Activated CD4-positive, alpha-beta T cell treated with anti-CD3 and anti-CD28 coated beads, Interleukin-2, amount 10 ng/mL, durations not matched to agents 7 days and 5 days (primary cell): ENCODE measurements around the gene OSBPL5. TPM values are rescaled to one million over a fixed set of nuclear protein-coding genes. Genes with fewer than 3 reads are reported as not detected.
A peak's percentile ranks its signal among the peaks of the same experiment; 100 is the strongest.

Experiments
- CTCF ChIA-PET: fragments of 350-600 bp; sonication (Branson Sonifier 250); formaldehyde crosslinking; loops from one replicate; lab custom pipeline; 2021; ENCODE audit warnings: antibody characterized with exemption; lab: Charles Lee
- POLR2A ChIA-PET: fragments of 350-600 bp; sonication (Branson Sonifier 250); formaldehyde crosslinking; loops from one replicate; lab custom pipeline; 2021; ENCODE audit warnings: antibody characterized with exemption; lab: Charles Lee
- DNase-seq: peaks from one replicate; pipeline ENCODE4 v3.0.0-alpha.2; 2020
- H3K27ac Mint-ChIP-seq: one replicate; pipeline ENCODE4 v1.8.0; 2021; ENCODE audit warnings: mild to moderate bottlenecking, moderate library complexity, mixed read lengths
- H3K27me3 Mint-ChIP-seq: one replicate; pipeline ENCODE4 v1.8.0; 2021; ENCODE audit warnings: mixed read lengths
- H3K36me3 Mint-ChIP-seq: one replicate; pipeline ENCODE4 v1.8.0; 2021; ENCODE audit warnings: low read depth, mixed read lengths
- H3K4me1 Mint-ChIP-seq: one replicate; pipeline ENCODE4 v1.8.0; 2021; ENCODE audit warnings: mixed read lengths
- H3K4me3 Mint-ChIP-seq: one replicate; pipeline ENCODE4 v1.8.0; 2021; ENCODE audit warnings: mild to moderate bottlenecking, moderate library complexity, mixed read lengths
- H3K9me3 Mint-ChIP-seq: one replicate; pipeline ENCODE4 v1.8.0; 2021; ENCODE audit warnings: mixed read lengths
- total RNA-seq, 2 experiments: library from RNA; stranded (reverse); gene quantifications; one replicate each; pipeline ENCODE4 v1.2.3, GENCODE V29; 2021

Gene OSBPL5
- total RNA-seq, 2 experiments from 2014 or later: 9.6 to 12.0 TPM

DNA sequence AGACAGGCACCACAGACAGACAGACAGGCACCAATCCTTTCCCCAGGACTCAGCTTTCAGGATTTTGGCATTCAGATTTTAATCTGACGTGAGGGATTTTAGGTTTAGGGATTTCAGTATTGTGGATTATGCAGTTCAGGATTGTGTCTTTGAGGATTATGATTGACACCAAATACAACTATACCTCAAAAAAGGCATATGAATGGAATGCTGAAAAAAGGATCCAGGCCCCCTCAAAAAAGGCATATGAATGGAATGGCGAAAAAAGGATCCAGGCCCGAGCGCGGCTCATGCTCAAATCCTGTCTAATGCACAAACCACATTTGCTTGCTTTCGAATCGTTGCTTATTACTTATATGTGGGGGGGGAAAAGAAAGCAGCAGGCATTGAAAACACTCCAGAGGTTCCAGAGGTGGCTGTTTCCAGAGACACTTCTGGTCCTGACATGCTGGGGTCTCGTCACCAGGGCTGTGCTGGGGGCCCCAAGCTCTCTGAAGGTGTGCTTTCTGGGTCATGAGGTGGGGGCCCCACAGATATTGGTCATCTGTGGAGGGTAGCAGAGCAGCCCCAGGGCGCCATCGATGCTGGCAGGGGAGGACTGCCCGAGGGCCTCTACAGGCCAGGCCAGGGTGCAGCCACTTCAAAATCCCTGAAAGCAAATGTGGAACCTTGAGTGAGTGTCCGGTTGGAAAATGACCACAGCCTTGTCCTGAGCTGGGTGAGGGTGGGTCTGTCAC, 16.8 kb upstream of the OSBPL5 start:
- no peak for DNase-seq
- Mint-ChIP-seq H3K9me3 (peaks cover under 1% of the 10 kb centered on the region), H3K27me3 (peaks cover 5% of the 10 kb centered on the region), H3K27ac (no peak overlapping the region), H3K4me3 (no peak overlapping the region), H3K36me3 (no peaks in the 10 kb centered on the region), H3K4me1 (no peaks in the 10 kb centered on the region)
- CTCF ChIA-PET: interaction anchor here (0.8 to 1.0 kb wide), 2 partner anchors 11 to 93 kb away, joined by 3 read pairs; no protein-coding TSS in a partner anchor
- POLR2A ChIA-PET: no interaction called here

DNA sequence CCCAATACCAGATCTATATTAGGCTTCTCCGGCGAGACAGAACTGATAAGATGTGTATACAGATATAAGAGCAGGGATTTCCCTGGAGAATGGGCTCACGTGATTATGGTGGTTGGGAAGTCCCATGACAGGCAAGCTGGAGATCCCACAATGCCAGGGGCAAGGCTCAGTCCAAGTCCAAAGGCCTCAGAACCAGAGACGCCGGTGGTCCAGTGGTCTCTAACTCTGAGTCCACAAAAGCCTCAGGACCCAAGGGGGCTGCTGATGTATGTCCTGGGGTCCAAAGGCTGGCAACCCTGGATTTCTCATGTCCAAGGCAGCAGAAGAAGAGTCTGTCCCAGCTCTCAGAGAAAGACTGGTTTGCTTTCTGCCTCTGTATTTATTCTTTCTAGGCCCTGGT, 15.8 kb upstream of the OSBPL5 start:
- Mint-ChIP-seq H3K4me3 (no peak overlapping the region), H3K4me1 (no peaks in the 10 kb centered on the region), H3K36me3 (no peaks in the 10 kb centered on the region), H3K9me3 (peaks cover 10% of the 10 kb centered on the region), H3K27ac (no peak overlapping the region), H3K27me3 (peaks cover 9% of the 10 kb centered on the region)
- DNase-seq: no peak
- CTCF ChIA-PET: interaction anchor here (0.8 kb wide), 1 partner anchor 12 kb away, joined by 3 read pairs; no protein-coding TSS in a partner anchor
- POLR2A ChIA-PET: interaction anchor here (0.7 kb wide), 1 partner anchor 30 kb away, joined by 3 read pairs; no protein-coding TSS in a partner anchor

DNA sequence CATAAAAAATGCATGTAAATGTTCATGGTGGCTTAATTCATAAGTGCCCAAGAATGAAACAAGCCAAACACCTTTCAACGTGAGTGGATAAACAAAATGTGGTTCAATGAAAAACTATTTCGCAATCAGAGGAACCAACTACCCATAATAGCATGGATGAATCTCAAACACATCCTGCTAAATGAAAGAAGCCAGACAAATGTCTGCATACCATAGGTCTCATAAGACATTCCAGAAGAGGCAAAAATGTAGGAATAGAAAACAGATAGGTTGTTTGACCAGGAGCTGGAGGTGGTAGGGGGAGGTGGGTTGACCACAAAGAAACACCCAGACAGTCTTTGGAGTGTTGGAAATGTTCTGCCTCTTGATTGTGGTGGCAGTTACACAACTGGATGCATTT, 13.2 kb upstream of the OSBPL5 start:
- POLR2A ChIA-PET: no interaction called here
- no peak for DNase-seq
- no peaks in the 10 kb centered on the region for H3K4me1 Mint-ChIP-seq
- CTCF ChIA-PET: no interaction called here
- H3K9me3 Mint-ChIP-seq: peaks cover 15% of the 10 kb centered on the region
- peaks cover 3% of the 10 kb centered on the region for H3K36me3 Mint-ChIP-seq
- no peak overlapping the region for H3K4me3 Mint-ChIP-seq
- H3K27me3 Mint-ChIP-seq: peaks cover 11% of the 10 kb centered on the region
- H3K27ac Mint-ChIP-seq: no peak overlapping the region

DNA sequence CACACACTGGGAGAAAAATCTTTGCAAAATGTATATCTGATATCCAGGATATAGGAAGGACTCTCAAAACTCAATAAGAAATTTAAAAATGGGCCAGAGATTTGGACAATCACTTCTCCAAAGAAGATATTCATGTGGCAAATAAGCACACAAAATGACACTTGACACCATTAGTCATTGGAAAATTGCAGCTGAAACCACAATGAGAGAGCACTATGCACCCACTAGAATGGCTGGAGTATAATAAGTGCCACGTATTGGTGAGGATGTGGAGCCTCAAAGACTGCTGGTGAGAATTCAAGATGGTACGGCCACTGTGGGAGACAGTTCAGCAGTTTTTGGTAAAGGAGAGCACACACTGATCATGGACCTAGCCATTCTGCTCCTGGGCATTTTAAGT, 12.8 kb upstream of the OSBPL5 start:
- Mint-ChIP-seq H3K4me1 (no peaks in the 10 kb centered on the region), H3K9me3 (peaks cover 15% of the 10 kb centered on the region), H3K4me3 (no peak overlapping the region), H3K36me3 (peaks cover 3% of the 10 kb centered on the region), H3K27ac (no peak overlapping the region), H3K27me3 (peaks cover 11% of the 10 kb centered on the region)
- no peak for DNase-seq
- ChIA-PET CTCF (no interaction called here), POLR2A (no interaction called here)

DNA sequence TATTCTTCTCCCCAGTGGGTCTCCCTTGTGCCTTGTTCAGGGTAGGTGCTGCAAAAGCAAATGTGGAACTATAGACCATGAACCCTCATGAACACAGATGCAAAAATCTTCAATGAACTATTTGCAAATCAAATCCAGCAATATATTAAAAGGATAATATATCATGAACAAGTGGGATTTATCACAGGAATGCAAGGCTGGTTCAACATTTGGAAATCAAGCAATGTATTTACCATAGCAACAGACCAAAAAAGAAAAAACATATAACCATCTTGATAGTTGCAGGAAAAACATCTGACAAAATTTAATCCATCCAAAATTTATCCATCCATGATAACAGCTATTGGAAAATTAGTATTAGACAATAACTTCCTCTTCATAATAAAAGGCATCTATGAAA, 11.4 kb upstream of the OSBPL5 start:
- Mint-ChIP-seq H3K27ac (no peak overlapping the region), H3K4me1 (peaks cover 2% of the 10 kb centered on the region), H3K27me3 (peaks cover 14% of the 10 kb centered on the region), H3K36me3 (peaks cover 3% of the 10 kb centered on the region), H3K9me3 (peaks cover 15% of the 10 kb centered on the region), H3K4me3 (no peak overlapping the region)
- POLR2A ChIA-PET: no interaction called here
- DNase-seq: no peak
- CTCF ChIA-PET: no interaction called here

DNA sequence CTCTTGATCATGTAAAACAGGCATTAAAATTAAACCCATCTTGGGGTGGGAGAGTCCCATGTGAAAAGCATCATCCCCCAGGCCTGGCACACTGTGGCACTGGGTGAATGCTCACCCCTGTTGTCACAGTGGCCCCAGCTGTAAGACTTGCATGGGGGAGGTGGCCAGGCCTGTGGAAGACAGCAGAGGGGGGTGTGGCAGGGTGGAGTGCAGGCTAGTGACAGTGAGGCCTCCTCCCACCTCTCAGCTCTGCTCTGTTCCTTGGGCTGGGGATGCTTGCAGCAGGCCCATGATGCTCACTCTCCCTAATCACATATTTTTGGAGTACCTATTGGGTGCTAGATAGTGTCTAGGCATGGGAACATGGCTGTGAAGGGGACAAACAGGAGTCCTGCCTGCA, 10.1 kb upstream of the OSBPL5 start:
- POLR2A ChIA-PET: no interaction called here
- peaks cover 2% of the 10 kb centered on the region for H3K4me1 Mint-ChIP-seq
- DNase-seq: no peak

DNA sequence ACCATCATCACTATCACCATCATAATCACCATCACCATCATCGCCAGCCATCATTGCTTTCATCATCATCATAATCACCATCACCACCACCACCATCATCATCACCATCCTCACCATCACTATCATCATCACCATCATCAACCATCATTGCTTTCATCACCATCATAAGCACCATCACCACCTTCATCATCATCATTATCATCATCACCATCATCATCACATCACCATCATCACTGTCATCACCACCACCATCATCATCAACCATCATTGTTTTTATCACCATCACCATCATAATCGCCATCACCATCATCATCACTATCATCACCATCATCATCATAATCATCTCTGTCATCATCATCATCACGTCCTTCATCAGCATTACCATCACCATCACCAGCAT, 9.3 kb upstream of the OSBPL5 start:
- Mint-ChIP-seq H3K27me3 (peaks cover 19% of the 10 kb centered on the region), H3K4me1 (peaks cover 8% of the 10 kb centered on the region), H3K27ac (no peak overlapping the region), H3K4me3 (no peak overlapping the region), H3K9me3 (peaks cover 15% of the 10 kb centered on the region), H3K36me3 (peaks cover 3% of the 10 kb centered on the region)
- no peak for DNase-seq
- ChIA-PET CTCF (no interaction called here), POLR2A (no interaction called here)

More for the DNA sequence above, 10.1 kb upstream of the OSBPL5 start:
- CTCF ChIA-PET: no interaction called here
- H3K4me3 Mint-ChIP-seq: no peak overlapping the region
- peaks cover 15% of the 10 kb centered on the region for H3K9me3 Mint-ChIP-seq
- no peak overlapping the region for H3K27ac Mint-ChIP-seq
- H3K27me3 Mint-ChIP-seq: peaks cover 14% of the 10 kb centered on the region
- peaks cover 3% of the 10 kb centered on the region for H3K36me3 Mint-ChIP-seq

DNA sequence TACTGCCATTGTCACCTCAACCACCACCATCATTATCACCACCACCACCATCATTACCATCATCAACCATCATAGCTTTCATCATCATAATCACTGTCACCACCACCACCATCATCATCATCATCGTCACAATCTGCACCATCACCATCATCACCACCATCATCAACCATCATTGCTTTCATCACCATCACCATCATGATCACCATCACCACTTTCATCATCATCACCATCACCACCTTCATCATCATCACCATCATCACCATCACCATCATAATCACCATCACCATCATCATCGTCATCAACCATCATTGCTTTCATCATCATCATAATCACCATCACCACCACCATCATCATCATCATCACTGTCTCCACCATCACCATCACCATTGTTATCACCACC, 8.7 kb upstream of the OSBPL5 start:
- no peak overlapping the region for H3K27ac Mint-ChIP-seq

DNA sequence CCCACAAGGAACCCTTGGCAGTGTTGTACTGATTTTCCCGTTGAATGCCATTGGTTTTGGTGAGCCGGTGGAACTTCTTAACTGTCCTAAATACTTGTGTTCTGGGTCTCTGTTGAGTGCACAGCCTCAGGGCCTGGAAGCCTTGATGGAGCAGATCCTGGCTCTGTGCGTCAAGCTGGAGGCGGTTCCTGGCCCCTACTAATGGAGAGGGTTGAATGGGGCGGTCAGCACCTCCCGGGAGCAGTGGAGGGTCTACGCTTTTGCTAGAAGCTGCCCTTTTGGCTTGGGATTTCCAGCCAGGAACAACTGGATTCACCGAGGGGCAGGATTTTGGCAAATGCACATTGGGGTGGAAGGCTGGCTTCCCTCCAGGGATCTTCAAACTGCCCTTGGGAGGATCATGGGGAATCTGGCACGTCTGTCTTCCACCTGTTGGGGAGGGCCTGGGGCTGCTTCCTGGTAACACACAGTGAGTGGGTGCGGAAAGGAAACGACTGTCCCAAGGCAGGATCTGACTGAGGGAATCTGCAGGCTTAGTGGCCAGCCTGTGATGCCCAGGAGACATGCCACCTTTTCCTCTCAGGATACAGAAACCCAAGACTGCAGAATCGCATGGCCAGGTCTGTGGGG, 6.9 kb upstream of the OSBPL5 start:
- DNase-seq: no peak
- H3K36me3 Mint-ChIP-seq: peaks cover 3% of the 10 kb centered on the region
- ChIA-PET CTCF (interaction anchor here (1.3 kb wide), 1 partner anchor 12 kb away, joined by 3 read pairs; no protein-coding TSS in a partner anchor), POLR2A (no interaction called here)
- H3K27me3 Mint-ChIP-seq: peaks cover 19% of the 10 kb centered on the region
- peaks cover 15% of the 10 kb centered on the region for H3K9me3 Mint-ChIP-seq
- no peak overlapping the region for H3K27ac Mint-ChIP-seq
- H3K4me1 Mint-ChIP-seq: peaks cover 14% of the 10 kb centered on the region
- no peak overlapping the region for H3K4me3 Mint-ChIP-seq

More for the DNA sequence above, 8.7 kb upstream of the OSBPL5 start:
- peaks cover 14% of the 10 kb centered on the region for H3K4me1 Mint-ChIP-seq
- ChIA-PET POLR2A (no interaction called here), CTCF (no interaction called here)
- peaks cover 15% of the 10 kb centered on the region for H3K9me3 Mint-ChIP-seq
- no peak for DNase-seq
- H3K27me3 Mint-ChIP-seq: peaks cover 23% of the 10 kb centered on the region
- peaks cover 3% of the 10 kb centered on the region for H3K36me3 Mint-ChIP-seq
- H3K4me3 Mint-ChIP-seq: no peak overlapping the region

DNA sequence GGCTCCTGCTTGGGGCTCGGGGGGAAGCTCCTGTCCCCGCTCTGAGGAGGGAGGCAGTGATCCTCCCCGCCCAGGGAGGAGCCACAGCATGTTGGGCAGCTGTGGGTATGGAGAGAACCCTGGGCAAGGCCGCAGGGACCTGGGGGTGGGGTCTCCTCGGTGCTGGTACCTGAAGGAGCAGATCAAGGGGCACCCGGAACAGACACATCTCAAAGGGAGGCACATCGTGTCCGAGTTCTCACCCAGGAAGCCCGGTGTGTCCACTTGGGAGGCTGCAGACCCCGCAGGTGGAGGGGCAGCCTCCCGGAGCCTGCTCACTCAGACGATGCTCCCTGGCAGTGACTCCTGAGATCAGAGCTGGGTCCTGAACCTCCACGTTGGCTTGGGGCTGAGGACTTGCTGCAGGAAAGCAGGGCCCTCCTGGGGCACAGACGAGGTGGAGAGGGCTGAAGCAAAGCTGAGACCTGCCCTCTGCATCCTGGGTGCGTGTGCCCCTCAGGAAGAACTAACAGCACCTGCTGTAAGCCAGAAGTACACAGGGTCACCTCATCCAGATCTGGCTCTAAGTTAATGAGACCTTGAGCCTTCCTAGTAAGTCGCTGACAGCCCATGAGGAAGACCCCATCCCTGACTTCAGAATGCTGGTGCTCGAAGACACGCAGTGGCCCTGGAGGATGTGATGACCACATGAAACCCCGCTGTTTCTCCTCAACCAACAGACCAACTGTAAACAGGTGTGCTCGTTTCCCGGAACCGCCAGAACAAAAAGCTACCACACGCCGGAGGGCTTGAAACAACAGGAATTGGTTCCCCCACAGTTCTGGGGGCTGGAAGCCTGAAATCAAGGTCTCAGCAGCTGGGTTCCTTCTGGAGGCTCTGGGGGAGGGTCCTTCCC, 5.9 kb upstream of the OSBPL5 start:
- Mint-ChIP-seq H3K9me3 (peaks cover 7% of the 10 kb centered on the region), H3K27me3 (peaks cover 21% of the 10 kb centered on the region), H3K27ac (no peak overlapping the region), H3K4me3 (no peak overlapping the region), H3K4me1 (peaks cover 14% of the 10 kb centered on the region), H3K36me3 (peaks cover 3% of the 10 kb centered on the region)
- ChIA-PET POLR2A (no interaction called here), CTCF (interaction anchor here (0.5 to 1.5 kb wide), 3 partner anchors 11 to 1596 kb away, joined by 3 to 4 read pairs (median 3); no protein-coding TSS in a partner anchor)
- no peak for DNase-seq

DNA sequence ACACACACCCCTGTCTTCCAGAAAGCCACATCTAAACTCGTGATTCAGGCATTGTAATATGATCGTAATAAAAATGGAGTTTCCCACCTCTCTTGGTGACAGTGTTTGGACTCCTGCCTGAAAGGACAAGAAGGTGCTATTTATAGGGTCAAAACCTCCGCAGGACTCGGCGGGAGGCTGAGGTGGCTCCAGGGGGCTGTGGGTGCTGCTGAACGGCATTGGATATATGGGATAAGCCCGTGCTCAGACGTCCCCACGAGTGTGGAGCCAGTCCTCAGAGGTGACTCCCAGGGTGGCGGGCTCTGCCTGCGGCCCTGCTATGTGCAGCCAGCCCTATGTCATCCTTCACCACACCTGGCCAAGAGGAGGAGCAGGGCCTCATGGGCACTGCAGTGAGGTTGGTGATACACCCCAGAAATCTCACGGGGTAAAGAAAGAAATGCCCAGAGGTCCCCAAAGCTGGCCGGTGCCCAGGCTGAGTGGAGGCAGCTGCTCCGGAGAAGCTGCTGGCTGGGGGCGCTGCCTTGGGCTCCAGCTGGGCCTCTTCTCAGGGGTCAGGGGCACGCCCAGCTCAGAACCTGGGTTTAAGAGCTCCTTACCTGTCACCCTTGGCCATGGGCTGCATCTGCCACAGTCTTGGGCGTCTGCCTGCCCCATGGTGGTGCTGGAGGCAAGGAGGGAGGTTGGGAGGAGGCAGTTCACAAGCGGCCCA, 5.1 kb upstream of the OSBPL5 start:
- no peaks in the 10 kb centered on the region for H3K36me3 Mint-ChIP-seq
- no peaks in the 10 kb centered on the region for H3K9me3 Mint-ChIP-seq
- peaks cover 23% of the 10 kb centered on the region for H3K27me3 Mint-ChIP-seq
- POLR2A ChIA-PET: no interaction called here
- CTCF ChIA-PET: interaction anchor here (0.5 to 1.5 kb wide), 3 partner anchors 10 to 1595 kb away, joined by 3 to 4 read pairs (median 3); no protein-coding TSS in a partner anchor
- no peak for DNase-seq
- H3K4me3 Mint-ChIP-seq: peak overlapping the region; percentile 3
- H3K27ac Mint-ChIP-seq: no peak overlapping the region
- peaks cover 17% of the 10 kb centered on the region for H3K4me1 Mint-ChIP-seq
